Measurements from ENCODE around the gene TSPAN15.

GRCh38 chr10:69411476-69411875, 39.8 kb upstream of the TSPAN15 start:
- TF ChIP-seq CTCF (optimal IDR thresholded peaks at IDR 0.05 in 1 of 3, IDR thresholded peaks at IDR 0.05 in 1 of 3, conservative IDR thresholded peaks at IDR 0.05 in 1 of 3; ENCODE audit: extremely low read depth in 1 of 3, insufficient read depth in 2 of 3, low read length in 3 of 3) (no peak), EZH2 (IDR thresholded peaks at IDR 0.05; ENCODE audit: low read length) (no peak)
